Thoracic aorta (tissue), 2 donors: ENCODE measurements around the gene KIF26B. TPM values are rescaled to one million over a fixed set of nuclear protein-coding genes. Genes with fewer than 3 reads are reported as not detected.

Source experiments
- ATAC-seq: fragments of 150-250 bp; one replicate; pipeline ENCODE4 v1.8.0; 2017; ENCODE audit warnings: low read depth; ENCODE audit not compliant: insufficient number of reproducible peaks, low FRiP score
- DNase-seq: peaks from one replicate; pipeline ENCODE4 v3.0.0-alpha.2; 2020; ENCODE audit warnings: low spot score
- H3K27ac ChIP-seq, 2 donors: fragments of 200-600 bp; sonication (generic); 1 replicate in 1 of 2; 2 replicates in 1 of 2; pipeline ENCODE4 v1.5.1; 2016; ENCODE audit warnings: mild to moderate bottlenecking in 2 of 2, moderate library complexity in 2 of 2
- H3K27me3 ChIP-seq: fragments of 200-600 bp; sonication (generic); replicated peaks from 2 replicates; pipeline ENCODE4 v1.6.0; 2016; ENCODE audit warnings: mild to moderate bottlenecking; ENCODE audit not compliant: insufficient read depth
- H3K36me3 ChIP-seq: fragments of 200-600 bp; sonication (generic); one replicate; pipeline ENCODE4 v1.5.1; 2016
- H3K4me1 ChIP-seq, 2 donors: fragments of 200-600 bp; sonication (generic); 1 replicate in 1 of 2; 2 replicates in 1 of 2; pipeline versions ENCODE4 v1.5.1 to v1.6.0; 2016; ENCODE audit warnings: low read depth in 2 of 2, mild to moderate bottlenecking in 1 of 2; ENCODE audit not compliant: control insufficient read depth in 1 of 2
- H3K4me3 ChIP-seq: fragments of 200-600 bp; sonication (generic); 2 replicates; pipeline ENCODE4 v1.5.1; 2016; ENCODE audit warnings: mild to moderate bottlenecking
- H3K9me3 ChIP-seq: fragments of 200-600 bp; sonication (generic); 2 replicates; pipeline ENCODE4 v1.5.1; 2016
- total RNA-seq, 2 donors: library from RNA; depleted of rRNA; stranded (reverse); fragments of >200 nt; gene quantifications; one replicate each; pipeline versions ENCODE4 v1.1.0 to v1.2.3, GENCODE V29; 2016
- TF ChIP-seq, protein P1 (sequence below): fragments of 200-600 bp; sonication (generic); IDR thresholded peaks from one replicate; pipeline ENCODE4 v1.5.1; 2019; ENCODE audit warnings: antibody characterized with exemption

KIF26B gene
- total RNA-seq, 2 donors from 2014 or later = 0.14 to 0.41 TPM

DNA sequence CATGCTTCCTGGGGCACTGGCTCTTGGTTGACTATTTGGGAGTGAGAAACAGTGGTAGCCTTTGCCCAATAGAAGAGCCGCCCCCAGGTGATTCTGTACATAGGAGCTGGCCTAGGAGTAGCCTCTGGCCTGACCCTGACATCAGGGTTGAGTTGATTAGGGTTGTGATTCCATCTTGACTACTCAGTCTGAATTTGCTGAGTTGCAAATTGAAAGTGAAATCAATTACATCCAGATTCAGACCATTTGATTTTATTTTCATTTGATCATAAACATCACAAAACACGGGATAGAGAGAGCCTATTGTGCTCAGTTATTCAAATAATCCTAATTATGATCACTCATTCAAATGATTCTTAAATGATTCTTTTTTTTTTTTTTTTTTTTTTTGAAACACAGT is 253.2 kb downstream of the KIF26B start:
- DNase-seq (no peak), ATAC-seq (no peak)
- no peak overlapping the region for H3K27ac ChIP-seq
- no peaks in the 10 kb centered on the region for H3K36me3 ChIP-seq
- H3K9me3 ChIP-seq = no peaks in the 10 kb centered on the region
- no peak overlapping the region for H3K4me3 ChIP-seq
- TF ChIP-seq, protein P1, sequence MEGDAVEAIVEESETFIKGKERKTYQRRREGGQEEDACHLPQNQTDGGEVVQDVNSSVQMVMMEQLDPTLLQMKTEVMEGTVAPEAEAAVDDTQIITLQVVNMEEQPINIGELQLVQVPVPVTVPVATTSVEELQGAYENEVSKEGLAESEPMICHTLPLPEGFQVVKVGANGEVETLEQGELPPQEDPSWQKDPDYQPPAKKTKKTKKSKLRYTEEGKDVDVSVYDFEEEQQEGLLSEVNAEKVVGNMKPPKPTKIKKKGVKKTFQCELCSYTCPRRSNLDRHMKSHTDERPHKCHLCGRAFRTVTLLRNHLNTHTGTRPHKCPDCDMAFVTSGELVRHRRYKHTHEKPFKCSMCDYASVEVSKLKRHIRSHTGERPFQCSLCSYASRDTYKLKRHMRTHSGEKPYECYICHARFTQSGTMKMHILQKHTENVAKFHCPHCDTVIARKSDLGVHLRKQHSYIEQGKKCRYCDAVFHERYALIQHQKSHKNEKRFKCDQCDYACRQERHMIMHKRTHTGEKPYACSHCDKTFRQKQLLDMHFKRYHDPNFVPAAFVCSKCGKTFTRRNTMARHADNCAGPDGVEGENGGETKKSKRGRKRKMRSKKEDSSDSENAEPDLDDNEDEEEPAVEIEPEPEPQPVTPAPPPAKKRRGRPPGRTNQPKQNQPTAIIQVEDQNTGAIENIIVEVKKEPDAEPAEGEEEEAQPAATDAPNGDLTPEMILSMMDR = no peak
- H3K27me3 ChIP-seq = no peaks in the 10 kb centered on the region
- no peaks in the 10 kb centered on the region for H3K4me1 ChIP-seq

DNA sequence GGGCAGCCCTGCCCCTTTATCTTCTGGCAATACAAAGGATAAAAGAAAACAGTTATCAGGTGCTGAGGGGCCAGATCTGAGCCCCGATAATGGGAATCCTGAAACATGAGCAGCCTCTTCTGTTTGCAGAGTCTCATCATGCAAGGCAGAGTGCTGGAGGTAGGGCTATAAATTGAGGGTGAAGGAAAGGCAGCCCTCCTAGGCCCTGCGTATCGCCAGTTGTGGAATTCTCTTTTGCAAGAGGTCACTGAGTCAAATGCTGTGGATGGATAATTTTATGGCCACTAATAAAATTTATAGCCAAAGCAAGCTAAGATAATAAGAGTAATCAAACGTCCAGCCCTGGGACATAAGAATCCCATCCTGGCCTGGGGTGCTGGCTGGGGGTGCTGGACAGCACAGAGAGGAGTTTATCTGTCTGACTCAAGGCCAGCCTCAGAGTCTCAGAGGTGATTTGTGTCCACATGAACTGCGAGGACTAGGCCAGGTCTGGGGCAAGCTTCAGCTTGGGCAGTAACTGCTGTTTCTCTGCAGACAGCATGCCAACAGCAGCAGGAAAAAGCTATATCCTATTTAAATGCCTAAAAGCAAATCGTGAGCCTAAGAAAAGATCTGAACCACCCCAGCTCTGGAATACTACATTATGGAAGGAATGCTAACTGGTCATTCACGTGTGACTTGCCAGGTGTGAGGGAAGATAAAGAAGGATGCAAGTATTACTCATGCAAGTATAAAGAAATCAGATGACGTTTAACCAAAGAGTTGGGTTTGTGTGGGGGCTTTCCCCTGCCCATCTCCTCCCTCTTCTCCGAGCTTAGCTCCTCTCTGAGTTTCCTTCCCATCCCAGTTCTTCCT is 254.8 kb downstream of the KIF26B start:
- TF ChIP-seq, protein P1 = no peak
- no peak for DNase-seq
- no peak overlapping the region for H3K4me3 ChIP-seq
- ATAC-seq = no peak
- no peaks in the 10 kb centered on the region for H3K9me3 ChIP-seq
- no peak overlapping the region for H3K27ac ChIP-seq
- H3K27me3 ChIP-seq = no peaks in the 10 kb centered on the region
- H3K36me3 ChIP-seq = no peaks in the 10 kb centered on the region
- H3K4me1 ChIP-seq = no peaks in the 10 kb centered on the region

GRCh38 chr1:245411245-245412036 is 256.7 kb downstream of the KIF26B start:
- no peak for ATAC-seq
- no peaks in the 10 kb centered on the region for H3K4me1 ChIP-seq
- TF ChIP-seq, protein P1 = no peak

GRCh38 chr1:245412306-245412705 is 257.5 kb downstream of the KIF26B start:
- H3K4me3 ChIP-seq = no peak overlapping the region
- no peaks in the 10 kb centered on the region for H3K36me3 ChIP-seq
- TF ChIP-seq, protein P1 = no peak
- H3K4me1 ChIP-seq = no peaks in the 10 kb centered on the region
- no peaks in the 10 kb centered on the region for H3K27me3 ChIP-seq
- DNase-seq (no peak), ATAC-seq (no peak)
- no peaks in the 10 kb centered on the region for H3K9me3 ChIP-seq
- no peak overlapping the region for H3K27ac ChIP-seq

More at GRCh38 chr1:245411245-245412036, 256.7 kb downstream of the KIF26B start:
- no peak for DNase-seq
- Histone ChIP-seq H3K9me3 (no peaks in the 10 kb centered on the region), H3K36me3 (no peaks in the 10 kb centered on the region), H3K4me3 (no peak overlapping the region), H3K27ac (no peak overlapping the region), H3K27me3 (no peaks in the 10 kb centered on the region)

DNA sequence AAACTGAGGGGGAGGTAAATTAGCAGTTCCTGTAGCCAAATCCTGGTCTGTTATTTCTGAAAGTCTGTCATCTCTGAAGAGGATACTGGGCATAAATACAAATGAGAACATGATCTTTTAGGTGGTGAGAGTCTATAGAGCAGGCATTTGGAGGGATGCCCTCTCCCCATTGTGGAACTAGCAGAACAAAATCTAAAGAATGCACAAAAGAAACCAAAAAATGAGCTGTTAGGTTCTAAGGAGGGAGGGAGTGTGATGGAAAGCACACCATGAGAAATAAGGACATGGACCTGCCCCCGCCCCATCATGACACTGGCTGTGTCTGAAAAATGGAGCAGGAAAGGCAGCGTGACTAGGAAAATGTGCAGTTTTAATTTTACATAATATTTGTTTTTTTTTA is 262.0 kb downstream of the KIF26B start:
- DNase-seq = no peak
- Histone ChIP-seq H3K4me1 (no peaks in the 10 kb centered on the region), H3K27ac (no peak overlapping the region), H3K36me3 (no peaks in the 10 kb centered on the region), H3K4me3 (no peak overlapping the region), H3K9me3 (no peaks in the 10 kb centered on the region), H3K27me3 (no peaks in the 10 kb centered on the region)
- TF ChIP-seq, protein P1 = no peak
- ATAC-seq = no peak
